NCI-H1417 (cell line): ENCODE results near the gene F8.
"Not testable (repeated sequence)": the region's sequence is repeated elsewhere in the genome, so short reads cannot be mapped to it uniquely, and the experiment has no call there.

Experiments used
- DNase-seq, 3 experiments: peaks; one replicate each; lab custom pipeline; 2025; lab: John Stamatoyannopoulos, UW

Gene F8

DNA sequence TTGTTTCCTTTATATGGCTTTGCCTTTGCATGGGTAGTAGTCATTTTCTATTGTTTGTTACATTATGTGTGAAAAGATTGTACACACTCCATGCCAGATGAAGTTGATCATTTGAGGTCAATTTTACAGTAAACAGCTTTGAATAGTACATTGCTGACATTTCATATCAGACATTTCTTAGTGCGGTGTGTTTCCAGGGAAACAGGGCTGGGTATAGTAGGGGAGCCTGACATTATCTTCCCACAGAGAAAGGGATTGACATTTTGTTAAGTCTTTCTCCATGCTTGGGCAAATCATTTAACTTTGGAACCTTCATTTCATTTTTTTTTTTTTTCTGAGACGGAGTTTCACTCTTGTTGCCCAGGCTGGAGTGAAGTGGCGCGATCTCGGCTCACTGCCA is 9.1 kb upstream of the F8 start:
- no peak for DNase-seq

DNA sequence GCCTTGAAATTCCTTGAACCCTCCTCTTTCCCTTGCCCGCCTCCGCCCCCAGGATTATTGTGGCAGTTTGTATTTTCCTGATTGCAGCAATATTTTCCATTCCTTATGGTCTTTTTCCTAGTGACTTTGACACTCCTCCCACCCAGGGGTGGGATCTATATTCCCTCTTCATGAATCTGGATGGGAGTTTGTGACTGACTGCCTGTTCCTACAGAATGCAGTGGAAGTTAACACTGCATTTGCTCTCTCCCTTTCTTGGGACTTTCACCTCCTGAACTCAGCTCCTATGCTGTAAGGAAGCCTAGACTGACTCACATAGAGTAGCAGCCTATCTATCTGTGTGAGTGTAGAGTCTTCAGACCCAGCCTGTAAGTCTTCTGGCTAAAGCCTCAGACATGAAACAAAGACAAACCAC is 6.4 kb upstream of the F8 start:
- DNase-seq = no peak

DNA sequence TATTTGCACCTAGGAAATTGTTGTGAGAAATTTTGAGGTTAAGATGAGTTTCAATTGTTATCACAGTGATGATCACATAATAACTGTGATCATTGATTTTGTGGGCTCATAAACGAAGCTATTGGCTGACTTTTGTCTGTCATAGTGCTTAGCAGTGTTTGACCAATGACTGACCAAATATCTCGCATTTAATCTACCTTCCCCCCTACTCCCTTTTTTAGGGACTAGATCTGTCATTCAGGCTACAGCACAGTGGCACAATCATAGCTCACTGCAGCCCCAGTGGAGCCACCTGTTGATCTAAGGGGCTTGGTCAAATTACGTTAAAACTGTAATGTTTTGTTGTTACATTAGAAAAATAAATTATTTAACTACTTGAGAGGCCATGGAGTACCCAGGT is 5.6 kb upstream of the F8 start:
- peak in 2 of 3 experiments; percentile 15 to 59 for DNase-seq

DNA sequence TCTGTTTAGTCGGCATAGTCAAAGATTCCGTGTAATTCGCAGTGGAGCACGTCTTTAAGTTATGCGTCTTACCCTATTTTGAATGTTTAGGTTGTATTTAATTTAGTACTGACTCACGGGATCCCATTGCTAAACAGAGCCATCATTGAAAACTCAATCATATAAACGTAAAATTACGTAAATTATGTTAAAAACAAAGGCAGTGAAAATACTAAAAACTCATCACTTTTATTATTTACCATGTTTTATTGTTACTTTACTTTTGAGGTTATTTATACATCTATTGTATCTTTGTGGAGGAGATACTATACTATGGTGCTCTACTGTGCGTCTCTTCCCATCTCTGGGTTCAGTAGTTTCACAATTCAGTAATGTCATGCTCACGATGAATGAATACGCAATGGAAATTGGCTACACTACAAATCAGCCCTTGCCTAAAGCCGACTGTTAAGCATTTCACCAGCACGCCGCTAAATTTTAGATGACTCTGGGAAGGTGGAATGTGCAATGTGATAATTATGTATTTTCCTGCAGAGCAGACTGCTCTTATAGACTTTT is 5.1 kb upstream of the F8 start:
- DNase-seq = peak; percentile 20 to 64 (median 54)

DNA sequence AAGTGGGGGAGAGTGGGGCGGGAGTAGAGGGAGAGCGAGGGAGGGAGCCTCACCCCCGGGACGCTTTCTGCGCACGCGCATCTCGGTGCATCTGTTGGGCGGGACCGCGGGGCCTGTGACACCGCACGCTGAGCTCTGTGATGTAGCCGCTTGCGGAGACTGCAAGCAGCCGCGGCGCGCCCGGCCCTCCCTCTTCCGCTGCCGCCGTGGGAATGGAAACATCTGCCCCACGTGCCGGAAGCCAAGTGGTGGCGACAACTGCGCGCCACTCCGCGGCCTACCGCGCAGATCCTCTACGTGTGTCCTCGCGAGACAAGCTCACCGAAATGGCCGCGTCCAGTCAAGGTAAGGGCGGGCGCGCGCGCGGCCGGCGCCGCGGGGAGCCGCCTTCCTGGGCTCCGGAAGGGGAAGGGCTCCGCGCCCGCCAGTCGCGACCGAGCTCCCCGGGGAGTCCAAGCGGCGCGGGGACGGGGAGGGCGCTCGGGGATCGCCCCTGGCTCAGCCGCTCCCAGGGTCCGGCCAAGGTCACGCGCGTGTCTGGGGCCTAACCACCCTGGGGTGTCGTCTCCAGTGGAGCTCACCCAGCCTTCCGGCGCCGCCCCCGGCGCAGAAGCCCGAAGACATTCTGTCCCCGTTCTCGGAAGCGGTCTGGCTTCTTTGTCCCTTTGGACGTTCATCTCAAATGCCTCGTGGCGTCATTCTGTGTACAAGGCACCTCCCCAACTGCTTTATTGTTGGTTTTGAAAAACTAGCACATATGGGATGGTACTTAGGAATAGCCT is 4.4 kb upstream of the F8 start, which contains the start of gene FUNDC2:
TSS of gene FUNDC2 (plus strand) at position 118 of the 782 bp plus-strand sequence. CDS start at position 213, 95 bp downstream.
- peak; percentile 97 to 98 (median 97) for DNase-seq

DNA sequence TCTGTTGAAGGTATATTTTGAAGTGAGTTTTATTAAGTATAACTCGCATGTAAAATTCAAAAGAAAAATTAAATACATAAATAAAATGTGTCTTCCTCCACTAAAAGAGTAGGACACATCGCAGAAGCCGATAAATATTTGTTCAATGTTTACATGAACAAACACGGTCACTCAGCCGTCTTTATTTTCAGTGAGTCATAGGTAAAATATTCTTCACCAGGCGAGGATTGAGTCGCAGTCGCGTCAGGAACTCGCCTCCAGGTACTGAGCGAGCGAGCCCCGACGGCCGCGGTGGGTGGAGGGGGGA is 3.9 kb upstream of the F8 start:
- DNase-seq = no peak

DNA sequence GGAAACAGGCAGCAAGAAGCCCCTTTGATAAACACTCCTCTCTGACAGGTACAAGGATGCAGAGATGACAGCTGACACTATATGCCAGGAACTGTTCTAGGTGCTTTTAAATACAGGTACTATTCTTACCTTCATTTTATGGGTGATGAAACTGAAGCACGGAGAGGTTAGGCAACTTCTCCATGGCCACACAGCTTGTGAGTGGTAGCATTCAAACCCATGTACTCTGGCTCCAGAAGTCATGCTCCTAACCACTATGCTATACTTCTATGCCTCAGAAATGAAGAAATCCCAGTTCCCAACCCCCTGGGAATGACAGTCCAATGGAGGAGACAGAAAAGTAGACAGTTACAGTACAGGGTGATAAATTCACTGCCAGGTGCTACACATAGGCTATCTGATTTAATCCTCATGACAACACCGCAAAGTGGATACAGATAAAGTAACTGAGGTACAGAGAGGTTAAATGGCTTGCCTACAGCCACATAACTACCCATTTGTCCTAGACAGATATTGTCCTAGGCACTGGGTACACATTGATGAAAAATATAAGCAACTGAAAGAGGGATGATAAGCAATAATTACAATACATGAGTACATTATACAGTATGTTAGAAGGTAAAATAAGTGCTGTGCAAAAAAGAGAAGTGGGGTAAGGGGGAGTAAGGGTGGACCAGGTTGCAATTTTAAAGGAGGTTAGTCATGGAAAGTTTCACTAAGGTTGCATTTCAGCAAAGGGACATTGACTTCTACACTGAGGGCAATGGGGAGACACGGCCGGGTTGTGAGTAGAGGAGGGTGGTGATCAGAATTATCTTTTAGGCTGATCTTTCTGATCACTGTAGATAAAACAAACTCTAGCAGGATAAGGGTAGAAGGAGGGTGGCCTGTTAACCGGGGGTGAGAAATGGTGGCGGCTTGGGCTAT is 1.6 kb upstream of the F8 start:
- no peak for DNase-seq

DNA sequence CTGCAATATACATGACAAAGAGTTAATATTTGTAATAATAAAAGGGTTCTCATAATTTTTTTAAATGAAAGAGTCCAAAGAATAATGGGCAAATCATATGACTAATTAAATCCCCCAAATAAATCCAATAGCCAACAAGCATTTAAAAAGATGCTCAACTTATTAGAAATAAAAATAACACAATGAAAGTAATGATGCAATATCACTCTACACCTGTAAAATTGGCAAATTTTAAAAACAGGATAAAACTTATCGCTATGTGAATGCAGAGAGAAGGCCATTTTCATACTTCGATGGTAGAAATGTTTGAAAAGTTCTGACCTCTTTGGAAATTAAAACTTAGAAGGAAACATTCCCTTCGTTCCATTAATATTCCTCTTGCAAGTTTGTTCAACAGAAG is 1.9 kb downstream of the F8 start:
- no peak for DNase-seq

DNA sequence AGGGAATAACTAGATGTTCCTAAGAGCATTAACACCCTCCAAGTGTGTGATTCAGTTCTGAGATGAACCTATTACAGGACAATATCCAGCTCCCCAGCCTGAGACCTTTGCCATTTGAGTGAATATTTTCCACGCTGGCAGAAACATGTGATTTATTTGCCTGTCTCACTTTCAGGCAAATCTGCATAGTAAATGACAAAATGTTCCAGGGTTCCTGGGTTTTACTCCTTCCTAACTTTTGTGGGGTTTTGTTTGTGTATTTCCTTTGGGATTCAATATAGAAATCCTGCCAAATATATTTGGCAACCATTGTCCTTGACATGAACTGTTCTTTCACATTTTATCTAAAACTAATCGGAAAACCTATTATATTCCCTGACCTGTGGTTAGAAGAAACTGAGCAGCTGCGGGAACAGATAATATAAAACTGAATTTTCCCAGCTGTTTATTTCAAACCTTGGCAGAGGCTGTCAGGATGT is 12.5 kb downstream of the F8 start:
- no peak for DNase-seq

DNA sequence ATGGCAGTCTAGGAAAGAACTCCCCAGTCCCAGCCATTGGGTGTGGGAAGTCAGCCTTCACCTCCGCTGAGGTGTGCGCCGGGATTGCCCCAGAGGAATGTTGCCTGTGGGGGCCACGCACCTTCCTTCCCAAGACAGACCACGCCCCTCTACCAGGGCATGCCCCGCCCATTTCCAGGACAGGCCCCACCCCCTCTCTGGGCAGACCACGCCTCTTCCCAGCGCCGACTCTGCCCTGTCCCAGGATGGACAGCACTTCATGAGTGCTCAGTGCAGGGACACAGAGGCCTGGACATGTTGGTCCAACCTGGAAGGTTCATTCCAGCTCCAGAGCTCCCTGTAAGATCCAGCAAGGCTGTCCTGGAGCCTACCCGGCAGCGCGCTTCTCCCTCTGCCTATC is 13.9 kb downstream of the F8 start:
- not testable (repeated sequence) for DNase-seq

DNA sequence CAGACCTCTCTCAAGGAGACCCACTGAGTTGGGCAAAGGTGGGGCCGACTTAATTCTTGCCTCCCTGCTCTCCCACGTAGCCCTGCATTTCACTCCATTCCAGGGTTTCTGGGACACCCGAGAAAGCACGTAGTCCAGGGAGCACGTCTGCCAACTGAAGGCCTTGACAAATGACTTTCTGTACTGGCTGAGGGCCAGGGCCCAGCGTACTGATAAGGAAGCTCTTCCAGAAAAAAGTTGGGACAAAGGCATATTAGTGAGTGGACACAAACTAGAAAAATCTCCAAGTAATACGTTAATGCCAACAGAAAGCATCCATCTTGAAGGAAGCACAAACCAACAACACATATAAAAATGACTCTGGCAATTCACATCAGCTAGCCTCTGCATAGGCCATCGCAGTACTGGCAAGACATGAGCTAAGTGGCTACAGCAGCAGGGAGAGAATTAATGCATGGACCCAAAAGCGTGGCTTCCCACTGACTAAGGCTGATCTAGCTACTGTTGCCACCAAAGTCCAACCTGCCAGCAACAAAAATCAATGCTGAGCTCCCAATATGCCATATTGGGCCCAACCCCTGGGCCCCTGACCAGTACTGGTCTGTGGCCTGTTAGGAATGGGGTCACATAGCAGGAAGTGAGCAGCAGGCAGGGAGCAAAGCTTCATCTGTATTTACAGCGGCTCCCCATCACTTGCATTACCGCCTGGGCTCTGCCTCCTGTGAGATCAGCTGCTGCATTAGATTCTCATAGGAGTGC is 15.4 kb downstream of the F8 start:
- not testable (repeated sequence) for DNase-seq

DNA sequence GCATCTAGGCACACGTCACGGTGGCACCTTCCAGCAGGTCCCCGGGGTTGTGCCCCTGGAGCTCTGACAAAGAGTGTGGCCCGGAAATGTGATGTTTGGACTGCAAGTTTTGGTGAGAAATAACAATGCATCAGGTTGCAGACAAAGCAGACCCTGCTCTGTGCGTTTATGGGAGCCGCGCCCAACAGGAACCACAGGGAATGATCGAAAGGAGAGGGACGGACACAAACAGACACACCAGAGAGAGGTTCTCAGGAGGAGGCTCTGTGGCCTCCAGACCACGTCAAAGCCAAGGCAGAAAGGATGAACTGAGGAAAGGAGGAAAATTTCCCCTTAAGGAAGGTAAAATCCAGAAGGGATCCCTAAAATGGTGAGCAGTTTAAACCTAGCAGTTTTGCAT is 16.1 kb downstream of the F8 start:
- not testable (repeated sequence) for DNase-seq

DNA sequence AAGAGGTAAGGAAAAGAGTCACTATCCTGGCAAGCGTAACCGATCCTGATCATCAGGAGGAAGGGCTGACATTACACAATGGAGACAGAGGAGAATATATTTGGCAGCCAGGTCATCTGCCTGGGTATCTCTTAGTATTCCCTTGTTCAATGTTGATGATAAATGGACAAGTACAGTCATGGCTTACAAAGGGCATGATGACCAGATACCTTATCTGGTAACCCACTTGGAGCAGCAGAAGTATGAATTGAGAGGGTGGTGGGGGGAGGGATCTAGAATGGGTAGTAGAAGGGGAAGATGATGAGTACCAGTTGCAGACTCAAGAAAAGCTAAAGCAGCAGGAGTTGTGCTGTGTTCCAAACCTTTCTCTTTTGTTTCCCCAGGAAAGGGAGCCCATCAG is 17.3 kb downstream of the F8 start:
- DNase-seq = no peak

DNA sequence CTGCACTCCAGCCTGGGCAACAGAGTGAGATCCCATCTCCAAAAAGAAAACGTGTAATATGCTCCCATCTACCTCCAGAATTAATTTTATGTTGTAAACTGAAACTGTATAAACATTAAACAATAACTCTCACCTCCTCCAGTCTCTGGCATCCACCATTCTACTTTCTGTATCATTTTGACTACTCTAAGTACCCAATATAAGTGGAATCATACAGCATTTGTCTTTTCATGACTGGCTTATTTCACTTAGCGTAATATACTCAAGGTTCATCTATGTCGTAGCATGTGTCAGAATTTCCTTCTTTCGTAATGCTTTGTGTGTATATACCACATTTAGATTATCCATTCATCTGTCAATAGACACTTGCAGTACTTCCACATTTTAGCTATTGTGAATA is 20.6 kb downstream of the F8 start:
- DNase-seq = no peak

DNA sequence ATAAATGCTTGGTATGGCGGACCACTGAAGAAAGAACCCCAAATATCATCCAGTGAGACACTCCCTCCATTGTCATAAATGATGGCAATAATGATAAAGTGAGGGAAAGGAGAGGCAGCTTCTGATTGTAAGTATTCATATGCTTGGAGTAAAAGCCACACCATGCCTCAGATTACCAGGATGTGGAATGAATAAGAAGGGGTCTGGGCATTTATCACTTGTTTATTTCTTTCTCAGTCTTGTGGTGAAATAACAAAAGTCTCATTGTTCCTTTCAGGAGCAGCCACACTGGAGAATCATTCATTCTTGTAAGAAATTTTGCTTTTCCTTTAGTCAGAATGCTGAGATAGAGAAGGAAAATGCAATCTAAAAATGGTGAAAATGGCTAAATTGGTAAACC is 21.7 kb downstream of the F8 start:
- DNase-seq = no peak

DNA sequence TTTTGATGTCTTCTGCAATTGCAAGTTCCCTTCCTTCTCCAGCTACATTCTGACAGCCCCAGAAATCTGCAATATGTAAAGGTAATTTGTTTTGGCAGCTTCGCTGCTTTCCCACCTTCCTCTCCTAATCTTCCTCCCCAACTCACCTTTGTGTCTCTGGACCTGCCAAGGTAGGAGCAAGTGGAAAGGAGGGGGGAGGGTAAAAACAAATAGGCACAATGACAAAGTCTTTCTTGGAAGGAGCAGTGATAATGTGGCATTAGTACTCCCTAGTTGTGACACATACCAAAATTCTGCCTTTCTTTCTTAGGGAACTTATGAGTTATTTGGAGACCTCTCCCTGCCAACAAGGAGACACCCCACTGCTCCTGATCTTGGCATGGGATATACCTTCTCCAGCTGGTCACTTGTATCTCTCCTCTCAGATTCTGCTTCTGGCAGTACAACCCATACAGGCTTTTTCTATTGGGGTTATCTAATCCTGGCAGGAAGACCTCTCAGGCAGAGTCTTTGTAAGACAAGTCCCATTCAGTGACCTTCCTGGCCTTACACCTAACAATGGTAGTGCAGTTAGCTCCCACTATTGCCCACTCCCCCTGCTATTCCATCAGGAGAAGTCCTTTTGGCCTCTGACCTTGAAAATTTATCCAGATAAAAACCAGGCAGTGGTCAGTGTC is 24.2 kb downstream of the F8 start:
- no peak for DNase-seq

DNA sequence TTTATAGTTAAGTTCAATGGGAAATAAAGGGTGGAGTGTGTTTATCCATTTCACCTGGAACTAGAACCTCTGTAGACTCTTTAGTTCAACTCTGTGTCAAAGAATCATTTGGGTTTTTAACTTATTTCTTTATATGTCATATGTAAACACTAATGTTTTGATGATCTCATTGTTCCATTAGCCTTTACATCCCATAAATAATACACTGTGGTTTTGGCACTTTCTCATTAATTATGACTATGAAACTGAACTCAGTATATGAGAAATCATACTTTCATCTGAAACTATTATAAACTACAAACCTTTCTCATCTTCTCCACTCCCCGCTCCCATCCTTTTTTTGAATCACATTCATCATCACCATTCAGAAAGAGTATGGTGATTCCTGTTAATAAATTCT is 31.0 kb downstream of the F8 start:
- DNase-seq = no peak

DNA sequence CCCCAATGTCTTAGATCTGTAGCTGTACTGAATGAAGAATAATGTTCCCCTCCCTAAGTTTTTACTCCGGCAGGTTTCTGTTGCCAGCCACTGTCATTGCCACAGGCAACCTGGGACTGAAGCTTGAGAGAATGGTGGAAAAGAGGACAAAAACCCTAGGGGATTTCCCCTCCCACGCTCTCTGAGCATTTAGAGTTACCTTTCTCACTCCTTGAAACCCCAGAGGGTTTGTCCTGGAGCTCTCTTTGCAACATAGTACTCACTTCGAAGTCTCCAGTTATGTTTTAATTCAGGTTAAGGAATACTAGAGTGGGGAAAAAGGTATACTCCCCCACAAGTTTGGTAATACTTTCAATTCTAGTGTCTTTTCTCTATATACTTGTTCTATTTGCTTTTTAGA is 31.5 kb downstream of the F8 start:
- no peak for DNase-seq

DNA sequence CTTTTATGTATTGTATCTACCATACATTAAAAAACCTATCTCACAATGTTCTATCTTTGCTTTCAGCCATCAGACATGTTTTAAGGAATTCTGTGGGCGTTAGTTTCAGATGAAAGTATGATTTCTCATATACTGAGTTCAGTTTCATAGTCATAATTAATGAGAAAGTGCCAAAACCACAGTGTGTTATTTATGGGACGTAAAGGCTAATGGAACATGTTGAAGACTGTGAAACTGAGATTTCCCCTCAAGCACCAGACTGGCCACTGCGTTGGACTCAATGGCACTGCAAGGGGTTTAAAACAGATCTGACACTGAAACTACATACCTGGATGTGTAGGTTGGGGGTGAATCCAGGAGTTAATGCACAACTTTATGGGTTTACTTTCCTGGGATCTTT is 32.0 kb downstream of the F8 start:
- DNase-seq = no peak

DNA sequence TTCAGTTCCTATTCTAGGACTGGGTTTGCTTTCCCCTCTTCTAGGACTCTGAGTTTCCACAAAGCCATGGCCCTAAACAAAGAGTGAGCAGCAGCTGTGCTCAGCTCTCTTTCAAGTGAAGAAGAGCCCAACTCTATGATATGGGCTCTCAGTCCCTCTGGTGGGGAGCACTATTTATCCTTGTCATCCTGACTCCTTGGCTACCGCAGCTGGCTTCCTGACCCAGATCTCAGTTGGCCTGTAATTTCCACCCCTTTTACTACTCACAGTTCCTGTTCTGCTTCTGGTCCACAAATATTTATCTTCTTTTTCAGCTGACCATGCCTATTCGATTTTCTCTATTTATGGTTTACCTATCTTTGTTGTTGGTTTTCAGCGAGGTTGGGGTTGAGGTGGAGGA is 33.8 kb downstream of the F8 start:
- no peak for DNase-seq

DNA sequence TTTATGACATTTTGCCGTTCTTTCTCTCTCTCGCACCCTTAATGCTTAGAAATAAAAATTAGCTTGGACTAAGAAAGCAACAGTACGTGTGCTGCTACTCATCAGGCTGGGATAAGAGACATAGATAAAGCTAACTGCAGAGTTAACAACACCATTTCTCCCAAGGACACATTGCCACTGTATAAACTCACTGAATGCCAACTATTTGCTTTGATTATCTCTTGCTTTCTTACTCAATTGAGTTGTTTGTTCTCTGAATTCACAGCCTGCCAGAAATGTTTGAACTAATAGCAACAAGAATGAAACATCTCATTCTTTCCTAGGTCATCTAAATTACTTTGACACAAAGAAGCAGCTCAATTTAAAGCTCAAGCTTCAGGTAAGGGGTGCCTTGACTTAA is 34.6 kb downstream of the F8 start:
- DNase-seq = no peak
